LNCAP (cell line): ENCODE data around the gene PCDH1.

Experiments used
- CTCF ChIP-seq: fragments of 450-650 bp; IDR thresholded peaks from 2 replicates; pipeline ENCODE4 v1.5.1; 2017; ENCODE audit warnings: mild to moderate bottlenecking

PCDH1 gene

GRCh38 chr5:141878186-141878710 lies at the start of gene PCDH1:
PCDH1 (minus strand) TSS chr5:141878410; CDS start chr5:141878262, 148 bp downstream.
- TF ChIP-seq CTCF, result no peak

GRCh38 chr5:141926434-141926833 lies 48.2 kb upstream of the PCDH1 start:
- TF ChIP-seq CTCF, result no peak

- no peak for TF ChIP-seq CTCF
These were observed 45.5 kb upstream of the PCDH1 start, which contains the start of gene DELE1 for GRCh38 chr5:141923448-141924313. DELE1 (plus strand) TSS chr5:141923871; CDS start chr5:141923942, 71 bp downstream.

DNA sequence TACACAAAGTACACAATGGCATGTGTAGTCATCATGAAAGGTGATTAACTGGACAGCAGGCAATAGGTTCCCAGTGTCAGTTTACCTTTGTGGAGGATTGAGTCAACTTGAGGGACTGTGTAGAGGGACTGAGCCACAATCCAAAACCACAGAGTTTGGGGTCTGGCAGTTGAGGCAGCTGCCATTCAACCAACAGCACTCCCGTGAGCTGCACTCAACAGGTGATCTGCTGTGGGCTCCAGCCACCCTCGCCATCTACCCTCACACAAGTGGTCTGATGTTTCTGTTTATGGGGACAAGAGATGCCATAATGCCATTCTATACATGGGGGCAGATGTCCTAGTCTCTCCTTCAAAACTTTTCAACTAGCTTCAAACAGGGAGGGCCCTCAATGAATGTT lies 42.6 kb upstream of the PCDH1 start:
- TF ChIP-seq CTCF, result no peak

GRCh38 chr5:141919218-141920119 lies 41.3 kb upstream of the PCDH1 start:
- no peak for TF ChIP-seq CTCF

DNA sequence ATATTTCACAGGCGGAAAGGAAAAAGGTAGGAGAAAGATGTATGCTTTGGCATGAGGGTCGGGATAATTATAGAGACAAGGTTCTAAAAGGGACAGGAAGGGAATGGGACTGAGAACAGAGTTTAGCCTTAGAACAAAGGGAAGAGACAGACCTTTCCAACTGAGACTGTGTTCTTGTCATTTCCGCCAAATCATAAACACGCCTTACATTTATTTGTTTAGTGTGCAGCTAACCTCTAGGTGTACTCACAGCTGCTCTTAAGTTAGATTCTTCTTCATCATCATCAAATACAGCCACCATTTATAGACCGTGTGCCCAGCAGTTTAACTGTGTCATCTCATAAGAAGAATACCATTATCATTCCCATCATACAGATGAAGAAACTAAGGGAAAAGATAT lies 39.5 kb upstream of the PCDH1 start:
- no peak for TF ChIP-seq CTCF

DNA sequence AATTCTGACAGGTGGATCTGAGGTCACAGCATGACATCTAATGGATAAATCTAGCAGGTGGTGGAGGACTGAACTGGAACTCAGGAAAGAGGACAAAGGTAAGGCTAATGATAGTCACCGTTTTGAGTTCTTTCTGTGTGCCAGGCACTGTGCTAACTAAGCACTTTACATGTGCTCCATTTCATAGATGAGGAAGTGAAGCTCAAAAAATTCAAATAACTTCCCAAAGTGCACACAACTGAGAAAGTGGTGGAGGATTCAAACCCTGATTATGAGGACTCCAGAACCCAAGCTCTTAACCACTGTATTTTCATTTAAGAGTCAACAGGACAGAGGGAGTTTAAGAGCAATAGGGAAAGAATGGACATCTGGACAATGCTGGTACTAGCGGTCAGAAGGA lies 38.3 kb upstream of the PCDH1 start:
- no peak for TF ChIP-seq CTCF
